HG02852 (cell line): ENCODE data around the gene GNB3.

ENCODE experiments used
- ATAC-seq: cut with Tn5 transposase; IDR thresholded peaks from one replicate; pipeline ENCODE4 v1.9.1; 2021; ENCODE audit warnings: mild to moderate bottlenecking, moderate library complexity; ENCODE audit not compliant: unreplicated experiment

Gene GNB3

DNA sequence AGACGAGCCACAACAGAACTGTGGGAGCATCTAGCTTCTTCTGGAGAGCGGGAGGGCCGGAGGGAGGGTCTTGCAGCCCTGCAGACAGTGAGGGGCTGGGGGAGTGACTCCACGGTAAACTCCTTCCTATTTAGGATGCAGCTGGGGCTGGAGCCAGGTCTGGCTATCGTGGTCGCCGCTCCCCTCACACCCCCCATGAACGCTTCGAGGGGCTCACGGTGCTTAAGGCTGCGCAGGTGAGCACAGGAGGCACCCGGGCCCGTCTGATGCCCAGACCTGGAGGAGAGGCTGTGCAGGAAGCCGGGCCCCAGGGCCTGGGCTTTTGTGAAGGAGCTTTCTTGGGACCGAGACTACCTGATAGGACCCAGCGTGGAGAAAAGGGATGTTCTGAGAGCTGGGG is 3.9 kb upstream of the GNB3 start:
- no peak for ATAC-seq

DNA sequence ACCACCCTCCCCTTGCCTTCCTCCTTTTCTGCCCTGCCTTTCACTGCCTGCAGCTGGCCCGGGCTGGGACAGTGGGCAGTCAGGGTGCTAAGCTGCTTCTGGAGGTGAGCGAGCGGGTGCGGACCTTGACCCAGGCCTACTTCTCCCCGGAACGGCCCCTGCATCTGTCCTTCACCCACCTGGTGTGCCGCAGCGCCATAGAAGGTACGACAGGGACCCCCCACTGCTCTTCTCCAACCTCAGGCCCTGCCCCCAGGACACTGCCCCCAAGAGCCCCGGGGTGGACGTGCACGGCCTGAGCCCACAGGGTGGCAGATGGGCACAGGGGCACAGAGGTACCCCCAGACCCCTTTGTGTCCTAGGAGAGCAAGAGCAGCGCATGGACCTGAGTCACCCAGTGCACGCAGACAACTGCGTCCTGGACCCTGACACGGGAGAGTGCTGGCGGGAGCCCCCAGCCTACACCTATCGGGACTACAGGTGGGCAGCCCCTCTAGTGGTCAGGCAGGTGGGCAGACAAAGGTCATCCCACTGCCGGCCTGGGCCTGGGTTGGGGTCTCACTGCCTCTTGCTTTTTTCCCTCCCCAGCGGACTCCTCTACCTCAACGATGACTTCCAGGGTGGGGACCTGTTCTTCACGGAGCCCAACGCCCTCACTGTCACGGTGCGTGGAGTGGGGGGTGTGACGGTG is 3.2 kb upstream of the GNB3 start:
- no peak for ATAC-seq

- no peak for ATAC-seq
Observed at GRCh38 chr12:6838854-6839253, 1.9 kb upstream of the GNB3 start.

GRCh38 chr12:6839482-6840201 is 1.1 kb upstream of the GNB3 start:
- ATAC-seq = peak; percentile 87

DNA sequence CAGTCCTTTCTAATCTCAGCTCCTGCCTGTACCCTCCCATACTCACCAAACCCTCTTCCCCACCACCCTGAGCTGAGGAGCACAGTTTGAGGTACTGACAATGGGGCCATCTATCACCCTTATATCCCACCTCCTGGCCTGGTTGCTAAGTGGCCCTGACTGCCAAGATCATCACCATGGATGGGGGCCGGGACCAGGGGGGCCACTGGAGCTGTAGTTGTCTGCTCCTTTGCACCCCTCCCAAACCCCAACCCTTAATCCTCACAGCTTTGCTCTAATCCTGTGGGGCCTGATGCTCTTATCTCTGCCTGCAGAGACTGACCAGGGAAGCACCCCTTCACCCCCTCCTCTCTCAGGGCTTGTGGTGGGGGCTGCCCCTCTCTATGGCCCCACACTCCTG is 395 bp upstream of the GNB3 start:
- ATAC-seq = no peak

DNA sequence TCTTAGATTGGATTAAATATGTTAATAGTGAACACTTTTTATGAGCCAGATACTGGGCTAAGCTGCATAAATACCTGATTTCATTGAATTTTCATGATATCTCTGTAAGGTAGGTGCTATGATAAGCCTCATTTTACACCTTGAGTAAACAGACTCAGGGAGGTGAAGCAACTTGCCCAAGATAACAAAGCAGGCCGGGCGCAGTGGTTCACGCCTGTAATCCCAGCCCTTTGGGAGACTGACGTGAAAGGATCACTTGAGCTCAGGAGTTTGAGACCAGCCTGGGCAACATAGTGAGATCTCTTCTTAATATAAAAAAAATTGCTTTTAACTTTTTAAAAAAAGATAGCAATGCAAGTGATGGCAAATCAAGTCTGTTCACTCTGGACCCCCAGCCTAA is 1.4 kb downstream of the GNB3 start:
- ATAC-seq = no peak

- no peak for ATAC-seq
Observed at GRCh38 chr12:6843118-6843902, 2.6 kb downstream of the GNB3 start.

GRCh38 chr12:6845395-6845794 is 4.7 kb downstream of the GNB3 start:
- no peak for ATAC-seq

GRCh38 chr12:6846316-6846869 is 5.7 kb downstream of the GNB3 start:
- ATAC-seq = no peak

GRCh38 chr12:6847676-6848075 is 7.0 kb downstream of the GNB3 start:
- no peak for ATAC-seq

DNA sequence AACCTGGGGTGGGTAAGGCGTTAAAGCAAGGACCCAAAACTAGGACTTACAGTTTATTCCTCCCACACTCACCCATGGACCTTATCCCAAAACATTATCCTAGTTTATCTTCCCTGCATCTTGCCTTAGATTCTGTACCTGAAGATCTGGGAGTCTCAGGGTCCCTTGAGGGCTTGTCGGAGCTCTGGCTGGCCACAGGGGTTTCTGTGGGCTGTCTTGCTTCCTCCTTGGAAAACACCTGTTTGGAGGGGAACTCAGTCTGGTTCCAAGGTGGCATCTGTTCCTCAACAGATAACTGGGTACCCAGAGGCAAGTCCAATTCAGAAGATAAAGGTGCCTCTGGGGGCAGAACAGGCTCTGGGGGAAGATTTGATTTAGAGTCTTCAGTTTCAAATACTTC is 8.7 kb downstream of the GNB3 start:
- no peak for ATAC-seq

- ATAC-seq = no peak
Observed at GRCh38 chr12:6849976-6850560, 9.3 kb downstream of the GNB3 start.

GRCh38 chr12:6850796-6851152 is 10.0 kb downstream of the GNB3 start:
- ATAC-seq = no peak

DNA sequence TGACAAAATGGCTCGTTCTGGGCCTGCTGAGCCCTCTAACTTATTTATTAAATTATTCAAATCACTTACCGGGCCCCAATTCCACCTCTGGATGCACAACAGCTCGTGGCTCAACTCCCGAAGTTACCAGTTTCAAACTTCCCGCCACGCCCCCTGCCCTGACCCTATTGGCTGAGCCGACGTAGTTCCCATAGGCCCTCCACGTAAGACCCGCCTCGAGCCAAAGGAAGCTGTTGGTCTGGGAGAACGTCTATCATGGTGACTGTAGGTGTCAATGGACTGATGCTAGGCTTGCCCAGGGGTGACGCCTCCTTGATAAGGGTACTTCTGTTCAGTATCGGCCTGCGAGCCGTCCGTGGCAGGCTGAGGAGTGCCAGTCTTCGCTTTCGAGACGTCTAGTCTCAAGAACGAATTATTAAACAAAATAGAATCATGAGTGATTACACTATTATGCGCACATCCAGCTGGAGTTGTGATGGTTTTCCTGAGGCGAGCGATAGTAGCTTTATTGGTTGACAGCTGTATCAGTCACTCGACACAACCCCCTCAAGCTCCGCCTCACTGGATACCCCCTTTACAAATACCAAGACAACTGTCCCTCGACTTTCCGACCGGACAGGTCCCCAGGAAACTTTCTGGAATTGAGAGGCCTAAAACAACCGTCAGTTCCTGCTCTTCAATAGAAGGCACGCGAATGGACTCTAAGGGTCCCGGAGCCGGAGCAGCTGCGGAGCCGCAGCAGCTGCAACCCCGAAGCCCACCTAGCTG is 10.6 kb downstream of the GNB3 start, which contains the start of gene CDCA3:
Gene CDCA3 (minus strand): TSS at position 134 of the 768 bp plus-strand sequence. CDS start 334 bp downstream, outside the sequence.
- peak; percentile 49 for ATAC-seq

DNA sequence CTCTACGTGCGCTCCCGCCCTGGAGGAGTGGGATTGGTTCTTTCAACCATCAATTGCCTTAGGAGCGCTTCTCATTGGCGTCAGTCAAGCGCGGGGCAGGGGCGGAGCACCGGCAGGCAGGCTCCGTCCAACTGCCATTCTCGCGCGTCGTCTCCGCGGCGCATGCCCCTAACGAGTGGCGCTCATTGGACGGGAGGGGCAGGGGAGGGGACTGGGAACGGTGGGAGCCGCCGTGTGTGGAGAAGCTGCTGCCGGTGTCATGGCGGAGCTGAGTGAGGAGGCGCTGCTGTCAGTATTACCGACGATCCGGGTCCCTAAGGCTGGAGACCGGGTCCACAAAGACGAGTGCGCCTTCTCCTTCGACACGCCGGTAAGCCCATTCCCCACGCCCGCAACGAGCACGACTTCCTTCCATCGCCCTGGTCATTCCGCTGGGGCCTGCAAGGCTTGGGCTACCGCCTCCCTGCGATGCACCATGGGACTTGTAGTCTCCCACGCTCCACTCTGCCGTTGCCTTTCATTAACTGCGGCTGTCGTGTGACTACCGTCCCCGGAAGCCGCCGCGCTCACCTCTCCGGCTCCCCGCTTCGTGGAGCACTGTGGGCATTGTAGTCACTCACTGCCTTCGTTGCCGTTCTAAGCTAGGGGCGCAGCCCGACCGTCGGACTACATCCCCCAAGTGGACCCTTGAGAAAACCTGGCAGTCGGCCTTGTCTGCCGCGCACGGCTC is 11.4 kb downstream of the GNB3 start, which contains the start of gene USP5:
Gene USP5 (plus strand): TSS at position 230 of the 730 bp plus-strand sequence. CDS start 30 bp downstream, at position 260.
- ATAC-seq = peak; percentile 70

- ATAC-seq = no peak
Observed at GRCh38 chr12:6852651-6853354, 12.1 kb downstream of the GNB3 start.

GRCh38 chr12:6853626-6854025 is 12.9 kb downstream of the GNB3 start:
- no peak for ATAC-seq

GRCh38 chr12:6854036-6854435 is 13.3 kb downstream of the GNB3 start:
- ATAC-seq = no peak

GRCh38 chr12:6855322-6855721 is 14.6 kb downstream of the GNB3 start:
- no peak for ATAC-seq
